ENCODE measurements around the gene MANSC1.

GRCh38 chr12:12297201-12297830 is 52.7 kb downstream of the MANSC1 start:
- TF ChIP-seq CTCF (conservative IDR thresholded peaks at IDR 0.05 in 1 of 2, IDR thresholded peaks at IDR 0.05 in 1 of 2; ENCODE audit: extremely low read depth in 1 of 2, insufficient read depth in 1 of 2, low read depth in 1 of 2, low read length in 2 of 2): no peak
- no peak for TF ChIP-seq EZH2 (IDR thresholded peaks at IDR 0.05; ENCODE audit: borderline replicate concordance, low read length)
